ENCODE data around the gene GDI2. TPM values are rescaled to one million over a fixed set of nuclear protein-coding genes. Genes with fewer than 3 reads are reported as not detected.

The GDI2 gene
- 431 and 544 TPM in 2 replicates for total RNA-seq

DNA sequence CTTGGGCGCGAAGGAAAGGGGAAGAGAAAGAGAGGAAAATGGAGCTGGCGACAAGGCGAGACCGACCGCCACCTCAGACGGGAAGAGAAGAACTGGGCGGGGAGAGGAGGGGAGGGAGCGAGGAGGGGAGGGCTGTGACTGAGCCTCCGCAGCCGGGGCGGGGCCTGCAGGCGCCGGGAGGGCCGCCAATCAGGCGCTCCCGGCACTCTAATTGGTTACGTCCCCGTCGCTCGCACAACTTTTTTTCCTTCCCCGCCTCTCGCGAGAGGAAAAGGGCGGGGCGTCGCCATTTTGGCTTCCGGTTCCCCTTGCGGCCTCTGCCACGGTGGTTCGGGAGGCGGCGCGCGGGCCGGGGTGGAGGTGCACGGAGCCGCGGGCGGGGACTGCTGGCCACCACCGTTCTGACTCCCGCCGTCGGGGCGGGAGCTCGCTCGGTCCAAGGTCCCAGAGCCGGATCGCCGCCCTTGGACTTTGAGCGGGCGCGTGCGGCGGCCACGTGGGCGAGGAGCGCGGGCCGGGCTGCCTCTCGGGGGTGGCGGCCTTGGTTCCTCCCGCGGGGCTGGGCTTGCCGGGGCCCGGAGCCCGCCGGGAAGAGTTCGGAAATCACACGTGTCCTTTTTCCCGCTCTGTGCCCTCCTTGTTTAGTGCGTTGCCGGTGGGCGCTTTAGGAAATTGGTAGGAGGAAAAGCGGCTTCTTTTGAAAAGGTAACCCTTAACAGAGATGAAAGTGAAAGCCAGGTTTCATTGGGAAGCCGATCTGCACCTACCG, at the start of gene GDI2:
Gene GDI2, minus strand, starts transcription at position 94 of the 769 bp plus-strand sequence. CDS start 176 bp downstream, outside the sequence.

Other genes with a start within 250 kb of the GDI2 start
- 7.1 and 7.4 TPM in 2 replicates for gene ASB13, start 146.8 kb downstream of the GDI2 start, total RNA-seq
- 28.1 and 37.4 TPM in 2 replicates for gene TASOR2, start 128.6 kb downstream of the GDI2 start, total RNA-seq
- 7.4 and 9.0 TPM in 2 replicates for gene ANKRD16, start 76.5 kb upstream of the GDI2 start, total RNA-seq
- 92.7 and 131 TPM in 2 replicates for gene FBH1, start 76.8 kb upstream of the GDI2 start, total RNA-seq
- 1.4 and 5.3 TPM in 2 replicates for gene IL15RA, start 164.1 kb upstream of the GDI2 start, total RNA-seq
- gene IL2RA, start 248.9 kb upstream of the GDI2 start, total RNA-seq: not detected in 2 replicates

All from bronchial smooth muscle cell (primary cell).